NCI-H2107 (cell line): ENCODE measurements around the gene TWIST2.

Source experiments
- DNase-seq: peaks from one replicate; lab custom pipeline; 2025; lab: John Stamatoyannopoulos, UW

TWIST2 gene

DNA sequence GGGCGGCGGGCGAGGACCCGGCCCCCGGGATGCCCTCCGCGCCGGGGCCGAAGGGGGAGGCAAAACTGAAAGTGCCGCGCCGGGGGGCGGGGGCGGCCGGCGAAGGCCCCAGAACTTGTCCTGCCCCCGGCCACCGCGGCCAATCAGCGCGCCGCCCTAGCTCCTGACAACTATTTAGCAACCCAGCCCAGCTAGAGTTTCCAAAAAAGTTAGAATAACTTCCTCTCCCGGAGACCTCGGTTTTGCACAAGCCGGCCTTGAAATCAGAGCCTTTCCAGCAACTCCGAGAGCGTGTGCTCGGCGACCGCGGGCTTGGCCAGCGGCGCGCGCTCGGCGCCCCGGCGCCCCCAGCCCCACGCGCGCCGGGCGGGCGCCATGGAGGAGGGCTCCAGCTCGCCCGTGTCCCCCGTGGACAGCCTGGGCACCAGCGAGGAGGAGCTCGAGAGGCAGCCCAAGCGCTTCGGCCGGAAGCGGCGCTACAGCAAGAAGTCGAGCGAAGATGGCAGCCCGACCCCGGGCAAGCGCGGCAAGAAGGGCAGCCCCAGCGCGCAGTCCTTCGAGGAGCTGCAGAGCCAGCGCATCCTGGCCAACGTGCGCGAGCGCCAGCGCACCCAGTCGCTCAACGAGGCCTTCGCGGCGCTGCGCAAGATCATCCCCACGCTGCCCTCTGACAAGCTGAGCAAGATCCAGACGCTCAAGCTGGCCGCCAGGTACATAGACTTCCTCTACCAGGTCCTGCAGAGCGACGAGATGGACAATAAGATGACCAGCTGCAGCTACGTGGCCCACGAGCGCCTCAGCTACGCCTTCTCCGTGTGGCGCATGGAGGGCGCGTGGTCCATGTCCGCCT lies at the start of gene TWIST2:
TSS of gene TWIST2 (plus strand) at position 245 of the 850 bp plus-strand sequence. CDS start at position 376, 131 bp downstream.
- DNase-seq, result no peak

DNA sequence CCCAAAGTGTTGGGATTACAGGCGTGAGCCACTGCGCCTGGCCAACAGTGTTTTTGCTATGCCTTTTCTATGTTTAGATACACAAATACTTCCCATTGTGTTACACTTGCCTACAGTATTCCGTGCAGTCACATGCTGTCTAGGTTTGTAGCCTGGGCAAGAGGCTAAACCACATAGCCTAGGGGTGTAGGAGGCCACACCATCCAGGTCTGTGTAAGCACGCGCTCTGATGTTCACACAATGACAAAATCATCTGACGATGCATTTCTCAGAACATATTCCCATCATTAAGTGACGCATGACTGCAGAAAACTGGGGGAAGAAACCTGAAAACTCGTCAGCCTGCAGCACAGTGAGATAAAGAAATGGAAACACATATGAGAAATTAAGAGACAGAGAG lies 46.1 kb upstream of the TWIST2 start:
- DNase-seq, result no peak

DNA sequence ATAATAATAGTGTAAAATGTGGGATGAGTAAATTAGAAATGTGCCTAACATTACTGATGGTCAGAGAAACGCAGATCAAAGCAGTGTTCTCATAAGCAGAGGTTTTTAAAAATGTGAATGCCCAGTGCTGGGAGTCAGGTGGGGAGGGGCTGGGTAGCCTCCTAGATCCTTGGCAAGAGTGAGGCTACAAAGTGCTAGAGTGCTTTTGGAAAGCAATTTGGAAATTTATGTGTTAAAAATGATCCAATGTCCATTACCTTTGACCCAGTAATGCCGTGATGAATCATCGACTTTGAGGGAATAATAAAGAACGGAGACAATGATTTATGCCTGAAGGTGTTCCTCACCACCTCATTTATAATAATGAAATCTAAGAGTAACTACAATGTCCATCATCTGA lies 44.9 kb upstream of the TWIST2 start:
- DNase-seq, result no peak

DNA sequence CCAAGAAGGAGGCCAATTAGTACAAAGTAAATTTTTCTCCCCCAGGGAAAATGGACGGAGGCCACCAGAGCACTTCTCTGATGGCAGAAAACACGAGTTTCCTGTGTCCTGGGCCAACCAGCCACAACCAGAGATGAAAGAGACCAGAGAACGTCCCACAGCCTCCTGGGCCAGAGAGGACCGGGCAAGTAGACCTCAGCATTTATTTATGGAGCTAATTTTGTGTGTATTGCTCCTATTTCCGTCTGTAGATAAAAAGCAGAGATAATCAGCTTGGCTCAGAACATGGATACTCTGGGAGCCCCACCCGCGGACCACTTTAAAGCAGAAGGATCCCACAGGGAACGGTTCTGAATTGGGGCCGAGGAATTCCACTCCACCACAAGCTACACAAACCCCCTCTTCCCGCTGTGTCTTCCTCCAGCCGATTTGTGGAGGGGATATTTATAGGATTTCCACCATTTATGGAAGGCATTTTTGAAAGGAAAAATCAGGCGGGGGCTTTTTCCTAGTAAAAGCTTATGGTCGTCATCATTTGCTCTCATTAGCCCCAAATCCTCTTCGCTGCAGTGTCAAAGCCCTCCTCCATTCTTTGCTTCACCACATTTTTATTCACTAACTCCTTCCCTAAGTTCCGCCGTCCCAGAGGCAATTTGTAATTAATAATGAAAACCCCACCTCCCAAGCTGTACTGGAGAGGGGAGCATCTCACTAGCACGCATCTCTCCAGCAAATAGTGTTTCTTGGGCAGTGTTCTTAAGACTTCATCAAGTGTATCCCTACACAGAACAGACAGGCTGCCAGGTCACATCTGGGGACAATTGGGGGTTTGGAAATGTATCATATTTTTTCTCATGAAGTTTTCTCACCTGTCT lies 43.7 kb upstream of the TWIST2 start:
- DNase-seq, result no peak

DNA sequence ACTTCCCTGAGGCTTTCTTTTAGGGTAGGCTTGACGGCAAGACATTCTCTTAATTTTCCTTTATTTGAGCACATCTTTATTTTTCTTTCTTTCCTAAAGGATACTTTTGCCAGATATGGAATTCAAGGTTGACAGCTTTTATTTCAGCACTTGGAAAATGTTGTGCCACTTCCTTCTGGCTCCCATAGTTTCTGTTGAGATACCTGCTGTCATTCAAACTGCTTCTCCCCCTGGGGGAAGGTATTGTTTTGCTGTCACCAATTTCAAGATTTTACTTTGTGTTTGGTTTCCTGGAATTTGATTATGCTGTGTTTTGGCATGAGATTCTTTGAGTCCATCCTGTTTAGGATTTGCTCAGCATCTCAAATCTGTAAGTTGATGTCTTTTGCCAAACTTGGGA lies 39.1 kb upstream of the TWIST2 start:
- no peak for DNase-seq

DNA sequence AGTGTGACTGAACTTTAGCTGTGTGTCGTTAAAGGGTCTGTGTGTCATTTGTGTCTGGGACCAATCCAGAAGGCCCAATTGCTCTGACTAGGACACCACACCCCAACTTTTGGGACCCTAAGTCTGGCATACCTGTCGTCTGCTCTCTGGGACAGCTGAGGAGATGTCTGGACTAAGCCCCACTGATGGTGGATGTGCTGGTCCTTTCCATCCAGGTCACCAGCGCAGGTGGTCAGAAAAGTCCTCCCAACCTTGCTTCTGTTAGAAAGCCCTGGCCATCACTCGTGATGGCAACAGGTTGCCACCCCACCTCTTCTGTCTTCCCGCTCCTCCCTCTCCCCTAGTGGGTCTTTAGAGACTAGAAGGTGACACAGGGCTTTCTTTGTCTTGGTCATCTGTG lies 37.6 kb upstream of the TWIST2 start:
- DNase-seq, result no peak

DNA sequence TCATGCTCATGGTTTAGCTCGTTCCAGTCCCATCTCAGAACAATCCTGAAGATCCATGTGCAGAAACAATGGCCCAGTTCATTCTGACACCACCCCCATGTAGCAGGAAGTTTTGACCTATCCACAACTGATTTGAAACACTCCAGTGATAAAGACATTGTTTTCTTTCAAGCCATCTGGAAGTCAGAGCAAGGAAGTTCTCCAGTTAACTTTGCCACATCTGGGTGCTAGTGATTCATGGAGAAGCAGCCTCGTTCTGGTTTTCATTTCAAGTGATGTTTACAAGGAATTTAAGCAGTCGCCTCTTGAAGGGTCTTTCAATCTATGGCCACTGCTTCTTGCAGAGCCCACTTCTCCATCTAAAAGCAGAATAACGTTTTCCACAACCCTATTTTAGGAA lies 36.6 kb upstream of the TWIST2 start:
- DNase-seq, result no peak

DNA sequence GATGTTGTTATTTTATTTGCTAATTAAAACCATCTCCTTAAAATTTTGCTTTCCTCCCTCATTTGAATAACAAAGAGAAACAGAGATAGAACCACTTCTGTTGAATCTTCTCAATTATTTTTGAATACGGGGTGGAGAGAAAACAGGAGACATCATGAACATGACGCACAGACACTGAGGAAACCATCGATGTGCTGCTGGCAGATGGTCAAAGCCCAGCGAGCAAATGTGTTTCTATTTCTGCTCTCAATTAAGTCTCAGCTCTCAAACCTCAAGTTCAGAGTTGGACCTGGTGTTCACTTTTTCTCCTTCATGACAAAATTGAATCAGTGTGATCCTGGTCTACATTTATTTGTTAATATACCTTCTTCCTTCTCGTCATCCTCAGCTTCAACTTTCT lies 36.1 kb upstream of the TWIST2 start:
- no peak for DNase-seq

DNA sequence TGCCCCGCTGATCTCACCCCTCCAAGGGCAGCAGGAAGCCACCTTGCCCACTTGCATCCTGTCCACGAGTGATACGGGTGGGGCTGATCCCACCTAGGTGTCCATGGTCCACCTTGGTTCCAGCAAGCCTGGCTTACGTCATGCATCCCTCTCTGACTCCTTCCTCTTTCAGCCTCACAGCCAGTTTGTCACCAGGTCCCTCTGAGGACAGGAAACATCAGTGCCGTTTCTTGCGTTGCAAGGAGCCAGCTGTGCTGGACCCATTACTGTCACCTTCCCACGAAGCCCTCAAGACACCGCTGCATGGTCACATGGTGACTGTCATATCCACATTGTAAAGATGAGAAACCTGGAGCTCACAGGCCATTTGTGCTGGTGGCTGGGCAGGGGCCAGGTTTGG lies 34.8 kb upstream of the TWIST2 start:
- no peak for DNase-seq

DNA sequence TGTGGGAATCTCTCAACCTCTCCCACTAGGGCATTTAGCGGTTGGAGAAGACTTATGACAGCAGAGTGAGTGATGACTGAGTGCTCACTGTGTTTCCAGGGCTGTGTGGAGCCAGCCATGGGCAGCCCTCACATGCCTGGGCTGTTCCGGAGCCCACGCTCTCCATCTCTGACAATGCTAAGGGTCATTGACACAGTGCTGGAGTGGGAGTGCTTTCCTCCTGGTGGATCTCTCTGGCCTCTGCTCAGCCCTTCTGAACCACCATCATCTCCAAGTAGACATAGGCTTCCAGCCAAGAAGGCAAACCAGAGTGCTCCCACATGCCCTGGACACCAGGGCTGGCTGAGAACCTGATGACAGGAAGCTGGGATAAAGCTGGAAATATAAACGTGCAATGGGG lies 33.1 kb upstream of the TWIST2 start:
- DNase-seq, result no peak

DNA sequence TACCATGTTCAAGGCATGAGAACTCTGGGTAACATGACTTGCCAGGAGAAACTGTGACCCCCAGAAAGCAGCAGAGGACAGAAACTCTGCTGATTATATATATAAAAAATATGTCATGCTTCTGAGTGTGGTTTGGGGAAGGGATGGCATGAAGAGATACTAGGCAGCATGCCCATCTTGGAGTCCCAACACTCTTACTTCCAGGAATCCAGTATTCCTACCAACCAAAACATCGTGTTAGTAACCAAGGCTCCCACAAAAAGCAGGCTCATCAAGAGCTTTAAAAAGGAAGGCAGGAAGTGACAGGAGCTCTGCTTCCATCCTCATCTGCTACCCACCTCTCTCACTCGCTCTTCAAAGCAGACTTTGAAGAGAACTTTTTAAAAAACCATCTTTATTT lies 31.6 kb upstream of the TWIST2 start:
- DNase-seq, result no peak

DNA sequence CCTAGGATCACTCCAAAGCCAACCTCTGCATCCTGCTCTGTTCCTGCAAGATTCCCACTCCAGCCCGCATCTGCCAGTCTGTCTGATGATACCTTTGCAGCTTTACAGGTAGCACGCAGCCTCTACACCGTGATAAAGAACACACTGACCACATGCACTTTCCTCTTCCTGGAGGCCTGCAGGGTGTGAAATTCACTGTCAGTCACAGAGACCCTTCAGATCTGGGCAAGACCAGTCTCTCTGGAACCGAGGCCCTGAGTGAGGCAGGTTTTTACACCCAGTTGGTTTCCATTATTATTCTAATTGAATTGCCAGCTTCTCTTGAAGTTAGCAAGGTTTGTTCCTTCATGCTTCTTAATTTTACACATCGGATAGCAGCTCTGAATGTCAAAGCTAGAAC lies 30.5 kb upstream of the TWIST2 start:
- DNase-seq, result no peak

DNA sequence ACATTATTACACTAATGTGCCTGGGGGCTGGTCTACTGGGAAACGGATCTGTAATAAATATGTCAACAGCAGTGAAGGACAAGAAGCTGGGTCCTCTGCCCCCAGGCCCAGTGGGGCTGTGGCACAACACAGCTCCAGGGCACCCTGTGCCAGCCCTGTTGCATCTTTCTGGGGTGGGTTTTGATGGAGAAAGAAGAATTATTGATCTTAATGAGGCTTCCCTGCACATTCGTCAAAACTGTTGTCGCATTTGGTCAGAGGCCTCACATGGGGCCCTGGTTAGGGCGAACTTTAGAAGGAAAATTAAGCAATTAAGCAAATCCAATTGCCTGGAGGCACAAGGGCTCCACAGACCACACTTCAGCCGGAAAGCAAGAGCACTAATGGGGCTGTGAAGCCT lies 30.0 kb upstream of the TWIST2 start:
- DNase-seq, result no peak

DNA sequence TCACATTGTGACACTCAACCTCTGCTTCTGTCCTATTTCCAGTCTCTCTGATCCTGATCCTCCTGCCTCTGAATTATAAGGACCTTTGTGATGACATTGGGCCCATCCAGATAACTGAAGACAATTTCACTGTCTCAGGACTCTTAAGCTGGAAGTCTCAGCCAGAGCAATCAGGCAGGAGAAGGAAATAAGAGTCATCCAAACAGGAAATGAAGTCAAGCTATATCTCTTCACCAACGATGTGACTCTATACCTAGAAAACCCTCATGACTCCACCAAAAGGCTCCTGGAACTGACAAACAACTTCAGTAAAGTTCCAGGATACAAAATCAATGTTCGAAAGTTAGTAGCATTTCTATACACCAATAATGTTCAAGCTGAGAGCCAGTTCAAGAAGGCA lies 29.3 kb upstream of the TWIST2 start:
- no peak for DNase-seq

DNA sequence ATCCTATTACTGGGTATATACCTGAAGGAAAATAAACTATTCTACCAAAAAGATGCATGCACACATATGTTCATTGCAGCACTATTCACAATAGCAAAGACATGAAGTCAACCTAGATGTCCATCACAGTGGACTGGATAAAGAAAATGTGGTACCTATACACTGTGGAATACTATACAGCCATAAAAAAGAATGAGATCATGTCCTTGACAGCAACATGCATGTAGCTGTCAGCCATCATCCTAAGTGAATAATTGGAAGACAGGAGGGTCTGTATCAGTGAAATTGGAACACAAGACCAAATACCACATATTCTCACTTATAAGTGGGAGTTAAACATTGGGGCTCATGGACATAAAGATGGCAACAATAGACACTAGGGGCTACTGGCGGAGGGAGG lies 27.7 kb upstream of the TWIST2 start:
- DNase-seq, result no peak

DNA sequence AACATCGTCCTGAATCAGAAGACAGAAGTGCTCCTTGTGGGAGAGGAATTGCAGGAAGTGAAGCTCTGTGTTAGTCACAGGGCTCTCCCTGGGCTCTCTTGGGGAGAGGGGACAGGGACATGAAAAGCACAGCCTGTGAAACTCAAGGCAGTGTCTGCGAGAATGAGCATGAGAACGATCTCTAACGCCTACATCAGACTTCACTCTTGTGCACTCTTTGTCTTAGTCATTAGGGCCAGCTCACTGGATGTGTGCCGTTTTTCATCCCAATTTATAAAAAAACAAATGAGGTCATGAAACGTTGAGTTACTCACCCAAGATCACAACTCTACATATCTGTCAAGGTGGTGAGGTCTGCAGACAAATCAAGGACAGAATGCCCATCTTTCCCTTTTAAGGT lies 27.0 kb upstream of the TWIST2 start:
- DNase-seq, result no peak

DNA sequence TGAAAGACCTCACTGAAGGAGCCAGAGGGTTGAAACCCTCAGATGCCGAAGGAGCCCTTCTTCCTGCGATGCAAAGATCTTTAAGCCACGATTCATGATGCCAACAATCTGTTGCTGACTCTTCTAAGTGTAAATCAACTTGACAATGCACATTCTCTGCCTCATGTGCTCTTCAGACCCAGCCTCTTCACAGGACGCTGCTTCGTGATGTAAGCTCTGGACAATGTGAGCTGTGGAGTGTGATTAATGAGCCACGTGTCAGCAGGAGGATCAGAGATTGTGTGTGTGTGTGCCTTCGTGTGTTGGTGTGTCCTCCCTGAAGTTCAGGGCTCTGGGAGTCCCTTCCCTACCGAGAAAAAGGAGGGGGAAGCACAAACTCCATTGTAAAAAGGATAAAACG lies 26.5 kb upstream of the TWIST2 start:
- no peak for DNase-seq

DNA sequence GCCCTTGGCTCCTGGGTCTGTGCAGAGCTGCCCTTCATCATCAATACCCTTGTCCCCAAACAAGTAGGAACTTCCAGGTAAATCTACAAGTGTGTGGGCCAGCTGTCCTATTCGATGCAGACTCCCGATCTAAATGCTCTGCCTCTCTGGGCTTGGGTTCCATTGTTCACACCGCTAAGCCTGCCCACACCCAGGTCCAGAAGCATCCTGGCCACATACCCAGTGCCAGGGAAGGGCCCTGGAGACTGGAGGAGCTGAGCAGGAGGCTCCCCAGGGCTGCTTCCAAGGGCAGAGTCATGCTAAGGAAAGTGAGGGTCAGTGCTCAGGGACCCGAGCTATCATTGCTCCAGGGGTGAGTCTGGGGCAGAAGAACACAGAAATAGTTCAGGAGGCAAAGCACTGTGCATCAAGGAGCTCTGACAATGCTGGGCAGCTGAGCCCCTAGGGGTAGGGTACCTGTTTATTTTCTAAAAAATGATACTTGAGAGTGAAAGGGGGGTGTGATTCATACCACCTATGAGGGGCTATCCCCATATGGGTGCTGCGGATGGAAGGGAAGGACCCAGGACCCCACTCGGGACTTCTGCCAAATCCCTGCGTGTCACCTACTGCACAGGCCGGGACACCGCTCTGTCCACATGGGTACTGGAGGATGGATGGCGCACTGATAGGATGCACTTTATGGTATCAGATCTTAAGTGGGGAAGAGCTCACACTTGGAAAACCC lies 25.8 kb upstream of the TWIST2 start:
- DNase-seq, result no peak

DNA sequence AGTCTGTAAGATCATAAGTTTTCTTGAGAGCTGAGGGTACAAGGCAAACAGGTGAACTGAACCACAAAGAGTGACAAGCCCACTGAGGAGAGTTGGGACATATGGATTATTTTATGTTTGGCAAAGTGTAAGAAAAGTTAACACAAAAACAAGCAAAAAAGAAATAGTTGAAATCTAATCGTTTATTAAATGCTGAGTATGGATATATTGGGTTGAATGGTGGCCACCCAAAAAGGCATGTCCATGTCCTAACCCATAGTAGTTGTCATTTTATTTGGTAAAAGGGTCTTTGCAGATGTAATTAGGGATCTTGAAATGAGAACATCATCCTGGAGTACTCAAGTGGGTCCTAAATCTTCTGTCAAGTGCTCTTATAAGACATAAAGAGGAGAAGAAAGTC lies 24.9 kb upstream of the TWIST2 start:
- DNase-seq, result no peak

DNA sequence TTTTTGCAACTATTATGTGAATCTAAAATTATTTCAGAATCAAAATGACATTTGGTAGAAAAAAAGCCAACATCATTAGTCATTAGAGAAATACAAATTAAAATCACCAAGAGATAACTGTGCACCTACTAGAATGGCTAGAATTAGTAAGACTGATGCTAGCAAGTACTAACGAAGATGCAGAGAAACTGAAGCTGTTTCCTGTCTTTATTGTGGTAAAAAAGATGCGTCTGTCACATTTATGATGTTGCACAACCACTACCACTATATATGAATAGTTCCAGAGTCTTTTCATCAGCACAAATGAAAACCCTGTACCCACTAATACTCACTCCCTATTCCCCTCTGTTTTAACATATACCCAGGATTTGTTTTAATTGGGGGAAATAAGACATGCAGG lies 16.7 kb upstream of the TWIST2 start:
- DNase-seq, result no peak

DNA sequence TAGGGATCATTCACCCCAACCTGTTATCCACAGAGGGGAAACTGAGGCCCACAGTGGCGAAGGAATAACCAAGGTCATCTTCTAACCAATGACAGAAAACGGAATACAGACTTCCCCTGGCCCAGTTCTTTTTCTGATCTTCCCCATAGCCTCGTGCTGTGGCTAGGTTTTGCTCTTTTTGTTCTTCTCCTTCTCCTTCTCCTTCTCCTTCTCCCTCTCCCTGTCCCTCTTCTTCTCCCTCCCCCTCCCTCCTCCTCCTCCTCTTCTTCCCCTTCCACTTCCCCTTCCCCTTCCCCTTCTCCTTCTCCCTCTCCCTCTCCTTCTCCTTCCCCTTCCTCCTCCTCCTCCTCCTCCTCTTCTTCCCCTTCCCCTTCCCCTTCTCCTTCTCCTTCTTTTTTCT lies 12.9 kb upstream of the TWIST2 start:
- DNase-seq, result no peak

DNA sequence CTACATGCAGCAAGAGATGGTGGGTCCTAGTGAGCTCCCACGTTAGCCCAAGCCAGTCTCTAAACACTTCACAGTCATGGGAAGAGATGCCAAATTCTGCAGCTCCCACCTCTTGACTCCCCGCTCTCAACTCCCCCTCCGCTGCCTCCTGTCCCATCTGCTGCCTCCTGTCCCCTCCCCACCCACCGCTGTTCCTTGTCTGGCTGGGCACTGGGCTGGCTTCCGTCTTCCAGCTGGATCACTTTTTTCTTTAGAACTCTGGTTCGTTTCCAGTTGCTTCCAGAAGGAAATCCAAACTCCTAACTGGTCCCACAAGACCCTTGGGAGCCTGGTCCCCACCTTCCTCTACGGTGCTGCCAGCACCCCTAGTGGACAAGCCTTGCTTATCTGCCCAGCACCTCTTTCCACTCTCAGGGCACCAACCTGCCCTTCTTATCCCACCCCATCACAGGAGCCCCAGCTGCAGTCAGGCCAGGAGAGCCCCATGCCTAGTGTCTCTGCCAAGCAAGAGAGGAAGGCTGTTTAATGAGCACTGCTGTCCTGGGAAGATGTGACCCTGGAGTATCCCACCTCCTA lies 12.1 kb upstream of the TWIST2 start:
- DNase-seq, result no peak
